Subcutaneous abdominal adipose tissue (tissue), 5 donors: Measurements from ENCODE around the gene CAND2.

Experiments used
- H3K27ac ChIP-seq: one replicate; pipeline ENCODE4 v1.7.0; 2013; ENCODE audit warnings: low read depth, mild to moderate bottlenecking, inconsistent platforms, low read length, moderate library complexity
- H3K27me3 ChIP-seq, 5 donors: one replicate each; pipeline ENCODE4 v1.7.0; 2013; ENCODE audit warnings: low read length in 5 of 5, inconsistent platforms in 1 of 5; ENCODE audit not compliant: control insufficient read depth in 5 of 5, insufficient read depth in 4 of 5
- H3K36me3 ChIP-seq, 5 donors: one replicate each; pipeline ENCODE4 v1.7.0; 2013; ENCODE audit warnings: low read length in 5 of 5; ENCODE audit not compliant: control insufficient read depth in 5 of 5, insufficient read depth in 5 of 5
- H3K4me1 ChIP-seq, 5 donors: one replicate each; pipeline ENCODE4 v1.7.0; 2013; ENCODE audit warnings: low read length in 5 of 5, mild to moderate bottlenecking in 3 of 5, moderate library complexity in 1 of 5; ENCODE audit not compliant: control insufficient read depth in 5 of 5, insufficient read depth in 5 of 5
- H3K4me3 ChIP-seq, 5 donors: one replicate each; pipeline ENCODE4 v1.7.0; 2013; ENCODE audit warnings: low read length in 5 of 5, low read depth in 1 of 5
- H3K9ac ChIP-seq, 5 donors: one replicate each; pipeline ENCODE4 v1.7.0; 2013; ENCODE audit warnings: low read length in 5 of 5, mild to moderate bottlenecking in 4 of 5, moderate library complexity in 3 of 5
- H3K9me3 ChIP-seq, 5 donors: one replicate each; pipeline ENCODE4 v1.7.0; 2013; ENCODE audit warnings: low read length in 5 of 5; ENCODE audit not compliant: control insufficient read depth in 5 of 5
- donor health status: healthy.
- donor health status: healthy.
- donor health status: healthy.
- donor health status: healthy.
- donor health status: healthy.

The CAND2 gene

DNA sequence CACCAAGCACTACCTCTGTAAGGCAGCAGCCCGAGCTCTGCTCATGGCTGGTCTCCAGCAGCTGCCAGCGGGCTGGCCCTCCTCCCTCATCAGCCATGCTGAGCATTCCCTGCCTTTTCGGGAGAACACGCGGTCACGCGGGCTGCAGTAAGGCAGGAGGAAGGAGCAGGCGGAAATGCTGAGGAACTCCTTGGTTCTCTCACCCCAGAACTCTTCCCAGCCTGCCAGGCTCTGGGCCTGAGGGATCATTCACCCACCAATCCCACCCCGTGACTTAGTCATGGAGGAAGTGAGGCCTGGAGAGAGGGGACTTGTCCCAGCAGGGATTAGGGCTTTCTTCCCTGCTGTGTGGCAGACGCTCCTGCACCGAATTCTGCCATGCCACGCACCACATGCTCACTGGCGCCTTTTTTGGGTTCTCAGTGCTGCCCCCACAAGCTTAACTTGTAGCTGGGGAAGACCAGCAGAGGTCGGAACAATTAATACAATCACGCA is 87.8 kb downstream of the CAND2 start:
- no peak overlapping the region for H3K4me3 ChIP-seq

More for the DNA sequence above, 87.8 kb downstream of the CAND2 start:
- Histone ChIP-seq H3K4me1 (peaks cover 1 to 34% (median 26%) of the 10 kb centered on the region in 5 donors), H3K9me3 (no peaks in the 10 kb centered on the region), H3K36me3 (no peaks in the 10 kb centered on the region), H3K27ac (no peak overlapping the region), H3K27me3 (peaks cover 0 to 3% (median 0%) of the 10 kb centered on the region in 5 donors), H3K9ac (no peak overlapping the region)
